AG04450 (cell line): ENCODE data around the gene ATP9B. TPM values are rescaled to one million over a fixed set of nuclear protein-coding genes. Genes with fewer than 3 reads are reported as not detected.

Experiments used
- CTCF ChIA-PET: fragments of 300-600, 350-600 bp; formaldehyde crosslinking; extraction: SDS; loops from one replicate; lab custom pipeline; 2022; ENCODE audit warnings: antibody characterized with exemption, inconsistent platforms; lab: Charles Lee
- POLR2A ChIA-PET: fragments of 350-600 bp; formaldehyde crosslinking; extraction: SDS; loops from one replicate; lab custom pipeline; 2021; ENCODE audit warnings: antibody characterized with exemption, inconsistent platforms; lab: Yijun Ruan, JAX
- DNase-seq: peaks from one replicate; pipeline ENCODE4 v3.0.0-alpha.2; 2011; ENCODE audit warnings: low read depth, low spot score
- H3K27ac ChIP-seq: one replicate; pipeline ENCODE4 v1.5.1; 2012; ENCODE audit warnings: low read depth, low read length, control low read depth
- H3K27me3 ChIP-seq: one replicate; pipeline ENCODE4 v1.6.0; 2012; ENCODE audit warnings: low read length; ENCODE audit not compliant: control insufficient read depth, insufficient read depth
- H3K4me3 ChIP-seq: 2 replicates; pipeline ENCODE4 v1.5.1; 2011; ENCODE audit warnings: mild to moderate bottlenecking, low read depth, low read length, control low read depth
- H3K9me3 ChIP-seq: 2 replicates; pipeline ENCODE4 v1.5.1; 2012; ENCODE audit warnings: low read length; ENCODE audit not compliant: control insufficient read depth, insufficient read depth
- CTCF ChIP-seq: IDR thresholded peaks from 2 replicates; pipeline ENCODE4 v1.5.1; 2011; ENCODE audit warnings: low read depth, low read length, control low read depth, inconsistent platforms
- polyA plus RNA-seq: library from polyadenylated mRNA; depleted of rRNA; stranded (reverse); fragments of >200 nt; gene quantifications from 2 replicates; pipeline ENCODE4 v1.2.3, GENCODE V29; 2011

ATP9B gene
- polyA plus RNA-seq, 1 experiment: 18.1 TPM

DNA sequence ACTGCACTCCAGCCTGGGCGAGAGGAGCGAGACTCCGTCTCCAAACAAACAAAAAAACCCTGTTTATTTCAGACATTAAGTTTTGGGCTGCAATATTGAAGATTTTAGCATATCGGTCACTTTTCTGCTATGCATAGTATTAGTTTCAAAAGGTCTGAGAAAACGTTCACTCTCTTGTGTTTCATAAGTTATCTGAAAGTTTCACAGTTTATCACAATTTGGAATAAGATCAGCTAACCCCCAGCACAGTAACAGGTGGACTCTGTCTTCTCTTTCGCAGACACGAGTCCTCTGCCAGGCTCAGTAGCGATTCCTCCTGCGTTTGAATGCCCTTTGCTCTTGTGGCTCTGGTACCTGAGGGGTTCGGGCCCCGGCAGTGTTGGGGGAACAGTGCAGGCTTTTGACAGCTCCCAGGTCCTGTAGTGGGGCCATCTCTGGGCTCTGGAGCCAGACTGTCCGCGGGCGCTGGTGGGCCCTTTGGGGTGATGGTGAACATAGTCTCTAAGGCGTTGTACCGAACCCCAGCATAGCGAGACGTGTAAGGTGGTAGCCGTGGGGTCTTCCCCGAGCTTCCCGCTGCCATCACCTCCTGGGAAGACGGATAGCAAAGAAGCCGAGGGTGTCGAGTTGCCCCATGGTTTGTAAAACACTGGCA, 347.0 kb downstream of the ATP9B start:
- Histone ChIP-seq H3K9me3 (peaks cover 1% of the 10 kb centered on the region; the same call in 1 of the 2 replicates), H3K27ac (no peak overlapping the region), H3K27me3 (no peaks in the 10 kb centered on the region), H3K4me3 (no peak overlapping the region)
- POLR2A ChIA-PET: no interaction called here
- TF ChIP-seq CTCF: no peak
- no peak for DNase-seq
- CTCF ChIA-PET: interaction anchor here (0.6 kb wide), 1 partner anchor 40 kb away, joined by 5 read pairs; no protein-coding TSS in a partner anchor

GRCh38 chr18:79416677-79417052, 347.5 kb downstream of the ATP9B start:
- CTCF ChIA-PET: no interaction called here
- POLR2A ChIA-PET: no interaction called here
- Histone ChIP-seq H3K27ac (no peak overlapping the region), H3K9me3 (no peaks in the 10 kb centered on the region; the same call in 1 of the 2 replicates), H3K4me3 (no peak overlapping the region), H3K27me3 (no peaks in the 10 kb centered on the region)
- DNase-seq: no peak
- no peak for TF ChIP-seq CTCF

DNA sequence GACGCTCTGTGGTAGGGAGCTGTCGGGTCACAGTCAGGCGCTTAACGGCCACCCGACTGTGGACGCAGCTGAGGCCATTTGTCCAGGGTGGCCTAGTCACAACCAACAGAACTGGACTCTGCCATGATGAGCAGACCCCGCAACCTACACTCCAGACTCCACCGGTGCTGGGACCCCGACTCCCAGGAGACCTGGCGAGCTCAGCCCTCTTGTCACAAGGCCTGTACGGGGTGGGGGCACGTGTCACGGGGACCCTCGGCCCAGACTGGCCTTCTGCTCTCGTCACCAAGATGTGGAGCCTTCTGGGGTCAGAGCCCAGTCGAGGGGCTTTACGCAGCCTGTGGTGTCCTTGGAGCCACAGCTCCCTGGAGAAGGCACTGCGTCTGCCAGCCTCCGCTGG, 349.0 kb downstream of the ATP9B start:
- Histone ChIP-seq H3K27ac (no peak overlapping the region), H3K27me3 (no peaks in the 10 kb centered on the region), H3K4me3 (no peak overlapping the region), H3K9me3 (peaks cover under 1% of the 10 kb centered on the region; the same call in 1 of the 2 replicates)
- TF ChIP-seq CTCF: no peak
- no peak for DNase-seq
- ChIA-PET POLR2A (no interaction called here), CTCF (no interaction called here)

DNA sequence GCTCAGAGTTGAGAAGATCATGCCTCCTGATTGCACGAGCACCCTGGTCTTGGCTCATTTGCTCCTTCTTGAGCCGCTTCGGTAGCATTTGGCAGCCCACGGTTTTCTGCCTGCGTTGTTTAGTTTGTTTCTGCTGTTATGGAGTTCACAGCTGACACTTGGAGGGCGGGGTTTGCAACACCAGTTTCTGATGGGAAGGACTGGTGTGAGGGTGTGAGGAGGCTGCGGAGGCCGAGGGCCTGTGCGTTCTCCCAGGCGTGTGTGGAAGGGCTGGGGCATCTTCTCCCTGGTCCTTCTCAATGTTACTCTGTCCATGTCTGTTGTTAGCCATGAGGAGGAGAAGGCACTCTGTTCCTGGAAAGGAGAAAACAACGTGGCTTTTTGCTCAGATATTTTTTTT, 349.4 kb downstream of the ATP9B start:
- Histone ChIP-seq H3K4me3 (no peak overlapping the region), H3K27ac (no peak overlapping the region), H3K27me3 (no peaks in the 10 kb centered on the region), H3K9me3 (peaks cover 4% of the 10 kb centered on the region; the same call in 1 of the 2 replicates)
- no peak for DNase-seq
- CTCF ChIA-PET: no interaction called here
- no peak for TF ChIP-seq CTCF
- POLR2A ChIA-PET: no interaction called here

GRCh38 chr18:79420033-79420745, 351.0 kb downstream of the ATP9B start:
- Histone ChIP-seq H3K4me3 (no peak overlapping the region), H3K27me3 (no peaks in the 10 kb centered on the region), H3K9me3 (peaks cover 10% of the 10 kb centered on the region; the same call in 1 of the 2 replicates), H3K27ac (no peak overlapping the region)
- ChIA-PET POLR2A (no interaction called here), CTCF (no interaction called here)
- no peak for DNase-seq
- no peak for TF ChIP-seq CTCF
